IMR-90 (cell line): ENCODE measurements around the gene MAGI2.

ENCODE experiments used
- CTCF ChIP-seq: conservative IDR thresholded peaks from 2 replicates; pipeline ENCODE4 v1.5.1; 2012; ENCODE audit warnings: mild to moderate bottlenecking, low read depth, low read length, improper control_type of control experiment
- MAFK ChIP-seq: IDR thresholded peaks from 2 replicates; pipeline ENCODE4 v1.6.1; 2012; ENCODE audit warnings: low read depth, low read length, improper control_type of control experiment
- MXI1 ChIP-seq: IDR thresholded peaks from 2 replicates; pipeline ENCODE4 v1.6.1; 2012; ENCODE audit warnings: low read depth, mild to moderate bottlenecking, low read length, moderate library complexity, borderline replicate concordance
- RAD21 ChIP-seq: IDR thresholded peaks from 2 replicates; pipeline ENCODE4 v1.6.1; 2012; ENCODE audit warnings: low read length, improper control_type of control experiment
- RCOR1 ChIP-seq: IDR thresholded peaks from 2 replicates; pipeline ENCODE4 v1.6.1; 2012; ENCODE audit warnings: mild to moderate bottlenecking, low read length, improper control_type of control experiment; ENCODE audit not compliant: insufficient replicate concordance

DNA sequence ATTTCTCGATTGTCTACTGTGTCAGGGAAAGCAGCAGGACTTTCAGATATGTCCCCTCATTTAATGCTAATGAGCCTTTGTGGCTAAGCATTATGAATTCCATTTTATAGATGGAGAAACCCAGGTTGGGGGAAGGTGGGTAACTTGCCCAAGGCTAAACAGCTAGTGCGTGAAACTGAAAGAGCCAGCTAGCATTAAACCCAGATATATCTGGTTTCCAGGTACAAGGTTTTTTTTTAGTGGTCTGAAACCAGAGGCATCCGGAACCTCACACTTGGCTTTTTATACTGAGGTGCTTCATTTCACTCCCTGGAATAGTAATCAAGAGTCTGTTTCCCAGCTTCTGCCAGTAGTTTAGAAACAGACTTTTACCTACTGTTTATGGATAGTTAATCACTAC, 960.1 kb downstream of the MAGI2 start:
- no peak for TF ChIP-seq CTCF
- no peak for TF ChIP-seq RCOR1
- TF ChIP-seq RAD21: no peak
- no peak for TF ChIP-seq MAFK
- no peak for TF ChIP-seq MXI1
